CD1c-positive myeloid dendritic cell (primary cell): Measurements from ENCODE around the gene NAV2.
"Not testable (repeated sequence)": the region's sequence is repeated elsewhere in the genome, so short reads cannot be mapped to it uniquely, and the experiment has no call there.

Experiments used
- DNase-seq: peaks from one replicate; pipeline ENCODE4 v3.0.0-alpha.2; 2016; ENCODE audit errors: extremely low spot score

Gene NAV2

GRCh38 chr11:19949606-19950005 is 237.0 kb downstream of the NAV2 start:
- no peak for DNase-seq

GRCh38 chr11:19951558-19952115 is 239.0 kb downstream of the NAV2 start:
- DNase-seq, result peak; percentile 62

GRCh38 chr11:19952116-19952605 is 239.5 kb downstream of the NAV2 start:
- no peak for DNase-seq

GRCh38 chr11:19952911-19953310 is 240.3 kb downstream of the NAV2 start:
- no peak for DNase-seq

GRCh38 chr11:19953336-19953735 is 240.7 kb downstream of the NAV2 start:
- no peak for DNase-seq

- DNase-seq, result no peak
These were observed 241.3 kb downstream of the NAV2 start for GRCh38 chr11:19953909-19954308.

GRCh38 chr11:19954899-19955298 is 242.3 kb downstream of the NAV2 start:
- DNase-seq, result no peak

GRCh38 chr11:19955660-19956059 is 243.0 kb downstream of the NAV2 start:
- no peak for DNase-seq

- DNase-seq, result no peak
These were observed 243.6 kb downstream of the NAV2 start for GRCh38 chr11:19956228-19956627.

- no peak for DNase-seq
These were observed 244.8 kb downstream of the NAV2 start for GRCh38 chr11:19957294-19957943.

- DNase-seq, result no peak
These were observed 245.6 kb downstream of the NAV2 start for GRCh38 chr11:19958204-19958603.

- no peak for DNase-seq
These were observed 246.6 kb downstream of the NAV2 start for GRCh38 chr11:19959210-19959609.

- DNase-seq, result no peak
These were observed 247.0 kb downstream of the NAV2 start for GRCh38 chr11:19959648-19960059.

- DNase-seq, result not testable (repeated sequence)
These were observed 247.8 kb downstream of the NAV2 start for GRCh38 chr11:19960410-19960809.

GRCh38 chr11:19961225-19961624 is 248.6 kb downstream of the NAV2 start:
- no peak for DNase-seq

- no peak for DNase-seq
These were observed 249.6 kb downstream of the NAV2 start for GRCh38 chr11:19962053-19962800.

- no peak for DNase-seq
These were observed 250.2 kb downstream of the NAV2 start for GRCh38 chr11:19962801-19963175.

GRCh38 chr11:19963697-19964387 is 251.2 kb downstream of the NAV2 start:
- no peak for DNase-seq

- no peak for DNase-seq
These were observed 253.8 kb downstream of the NAV2 start for GRCh38 chr11:19966441-19966840.

GRCh38 chr11:19966927-19967326 is 254.3 kb downstream of the NAV2 start:
- DNase-seq, result no peak

GRCh38 chr11:19967787-19968186 is 255.2 kb downstream of the NAV2 start:
- no peak for DNase-seq

GRCh38 chr11:19968860-19969259 is 256.2 kb downstream of the NAV2 start:
- no peak for DNase-seq
